Panc1 (cell line): ENCODE data around the gene UCN3. TPM values are rescaled to one million over a fixed set of nuclear protein-coding genes. Genes with fewer than 3 reads are reported as not detected.

ENCODE experiments used
- ATAC-seq: fragments of 200-7000 bp; cut with Tn5 transposase; 2 replicates; pipeline ENCODE4 v1.9.1; 2020; ENCODE audit warnings: mild to moderate bottlenecking, moderate library complexity
- BruUV-seq: library from RNA; stranded (reverse); fragments of 400-500 nt; replicated peaks from 2 replicates; lab custom pipeline; 2021; lab: Mats Ljungman, UMichigan
- CTCF ChIA-PET: fragments of 300-600 bp; sonication (Branson Sonifier 250); formaldehyde crosslinking; loops from one replicate; lab custom pipeline; 2022; ENCODE audit warnings: antibody characterized with exemption; lab: Charles Lee
- POLR2A ChIA-PET: fragments of 300-600 bp; sonication (Branson Sonifier 250); formaldehyde crosslinking; loops from one replicate; lab custom pipeline; 2022; ENCODE audit warnings: antibody characterized with exemption; lab: Charles Lee
- DNase-seq: peaks from one replicate; pipeline ENCODE4 v3.0.0-alpha.2; 2010; ENCODE audit warnings: low read depth, low spot score
- H3K27ac ChIP-seq: 2 replicates; pipeline ENCODE4 v1.5.1; 2011; ENCODE audit warnings: mild to moderate bottlenecking, low read length, inconsistent platforms
- H3K27me3 ChIP-seq: fragments of 200-500 bp; sonication (Bioruptor generic); 2 replicates; pipeline ENCODE4 v1.6.0; 2014; ENCODE audit warnings: low read length, inconsistent platforms; ENCODE audit not compliant: control insufficient read depth, insufficient read depth
- H3K36me3 ChIP-seq: fragments of 200-500 bp; sonication (Bioruptor generic); 2 replicates; pipeline ENCODE4 v1.5.1; 2014; ENCODE audit warnings: inconsistent platforms, mild to moderate bottlenecking, low read length, moderate library complexity; ENCODE audit not compliant: control insufficient read depth, insufficient read depth
- H3K4me1 ChIP-seq: 2 replicates; pipeline ENCODE4 v1.5.1; 2011; ENCODE audit warnings: inconsistent platforms, mild to moderate bottlenecking, low read length, moderate library complexity; ENCODE audit not compliant: control insufficient read depth, insufficient read depth
- H3K4me3 ChIP-seq, 2 experiments: 2 replicates each; pipeline ENCODE4 v1.5.1; 2011 to 2012; ENCODE audit warnings: low read depth in 2 of 2, low read length in 2 of 2, mild to moderate bottlenecking in 2 of 2, inconsistent platforms in 1 of 2, moderate library complexity in 1 of 2
- H3K9me3 ChIP-seq: fragments of 200-500 bp; sonication (Bioruptor generic); 2 replicates; pipeline ENCODE4 v1.5.1; 2014; ENCODE audit warnings: low read depth, mild to moderate bottlenecking, inconsistent platforms, low read length, moderate library complexity; ENCODE audit not compliant: control insufficient read depth, insufficient read depth
- CTCF ChIP-seq: fragments of 450-650 bp; IDR thresholded peaks from 2 replicates; pipeline ENCODE4 v1.5.1; 2017; ENCODE audit warnings: mild to moderate bottlenecking
- POLR2AphosphoS5 ChIP-seq: IDR thresholded peaks from 2 replicates; pipeline ENCODE4 v1.6.1; 2012; ENCODE audit warnings: mild to moderate bottlenecking, low read depth, low read length, moderate library complexity
- SIN3A ChIP-seq: IDR thresholded peaks from 2 replicates; pipeline ENCODE4 v1.6.1; 2012; ENCODE audit warnings: low read depth, mild to moderate bottlenecking, low read length, moderate library complexity, borderline replicate concordance; ENCODE audit not compliant: insufficient read depth
- TCF7L2 ChIP-seq: IDR thresholded peaks from 2 replicates; pipeline ENCODE4 v1.6.1; 2011; ENCODE audit warnings: mild to moderate bottlenecking, low read depth, low read length, inconsistent platforms
- in situ Hi-C: cut with HindIII; loops from 2 replicates; pipeline ENCODE4 v1.10.0; 2016; ENCODE audit warnings: low sequenced_read_pairs, low pct_unique_long_range_greater_than_20kb
- intact Hi-C: fragments of 100-400 bp; cut with micrococcal nuclease; formaldehyde crosslinking; loops from one replicate; pipeline ENCODE4 v1.10.0; 2022; ENCODE audit not compliant: unreplicated experiment
- total RNA-seq: library from RNA; stranded (reverse); gene quantifications from one replicate; pipeline ENCODE4 v1.2.1, GENCODE V29; 2021; ENCODE audit not compliant: unreplicated experiment
- TF ChIP-seq, protein P1 (sequence below), 2 experiments: IDR thresholded peaks; 2 replicates each; pipeline ENCODE4 v1.6.1; 2011 to 2012; ENCODE audit warnings: low read depth in 2 of 2, control low read depth in 1 of 2, low read length in 1 of 2, mild to moderate bottlenecking in 1 of 2, moderate library complexity in 1 of 2; ENCODE audit not compliant: insufficient read depth in 1 of 2

UCN3 gene
- total RNA-seq, 1 experiment from 2014 or later: not detected

DNA sequence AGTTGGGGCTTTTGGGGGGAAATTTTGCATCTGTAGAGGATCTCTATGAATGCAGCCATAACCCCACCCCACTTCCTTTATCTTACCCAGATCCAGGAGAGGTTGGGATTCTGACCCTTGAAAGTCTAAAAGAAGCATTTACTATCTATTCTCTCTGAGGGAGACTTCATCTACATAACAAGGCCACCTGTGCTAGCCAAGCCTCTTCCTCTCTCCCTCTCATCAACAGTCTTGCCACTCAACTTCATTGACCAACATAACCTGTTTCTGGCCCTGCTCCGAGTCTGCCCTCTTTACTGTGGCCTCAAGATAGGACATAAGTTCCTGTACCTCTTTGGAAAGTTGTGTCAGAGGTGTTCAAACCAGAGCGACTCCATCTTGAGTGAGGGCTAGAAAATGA, 20.5 kb downstream of the UCN3 start:
- intact Hi-C loops: no loop called here
- H3K4me3 ChIP-seq: no peak overlapping the region
- CTCF ChIA-PET: no interaction called here

GRCh38 chr10:5387169-5387568, 22.4 kb downstream of the UCN3 start:
- H3K9me3 ChIP-seq: peaks cover 15% of the 10 kb centered on the region; the same call in 1 of the 2 replicates
- H3K27ac ChIP-seq: no peak overlapping the region
- CTCF ChIA-PET: no interaction called here
- in situ Hi-C loops: no loop called here
- no peak for TF ChIP-seq TCF7L2
- no peak for TF ChIP-seq POLR2AphosphoS5
- TF ChIP-seq CTCF: no peak
- no peak for TF ChIP-seq SIN3A
- TF ChIP-seq, protein P1, sequence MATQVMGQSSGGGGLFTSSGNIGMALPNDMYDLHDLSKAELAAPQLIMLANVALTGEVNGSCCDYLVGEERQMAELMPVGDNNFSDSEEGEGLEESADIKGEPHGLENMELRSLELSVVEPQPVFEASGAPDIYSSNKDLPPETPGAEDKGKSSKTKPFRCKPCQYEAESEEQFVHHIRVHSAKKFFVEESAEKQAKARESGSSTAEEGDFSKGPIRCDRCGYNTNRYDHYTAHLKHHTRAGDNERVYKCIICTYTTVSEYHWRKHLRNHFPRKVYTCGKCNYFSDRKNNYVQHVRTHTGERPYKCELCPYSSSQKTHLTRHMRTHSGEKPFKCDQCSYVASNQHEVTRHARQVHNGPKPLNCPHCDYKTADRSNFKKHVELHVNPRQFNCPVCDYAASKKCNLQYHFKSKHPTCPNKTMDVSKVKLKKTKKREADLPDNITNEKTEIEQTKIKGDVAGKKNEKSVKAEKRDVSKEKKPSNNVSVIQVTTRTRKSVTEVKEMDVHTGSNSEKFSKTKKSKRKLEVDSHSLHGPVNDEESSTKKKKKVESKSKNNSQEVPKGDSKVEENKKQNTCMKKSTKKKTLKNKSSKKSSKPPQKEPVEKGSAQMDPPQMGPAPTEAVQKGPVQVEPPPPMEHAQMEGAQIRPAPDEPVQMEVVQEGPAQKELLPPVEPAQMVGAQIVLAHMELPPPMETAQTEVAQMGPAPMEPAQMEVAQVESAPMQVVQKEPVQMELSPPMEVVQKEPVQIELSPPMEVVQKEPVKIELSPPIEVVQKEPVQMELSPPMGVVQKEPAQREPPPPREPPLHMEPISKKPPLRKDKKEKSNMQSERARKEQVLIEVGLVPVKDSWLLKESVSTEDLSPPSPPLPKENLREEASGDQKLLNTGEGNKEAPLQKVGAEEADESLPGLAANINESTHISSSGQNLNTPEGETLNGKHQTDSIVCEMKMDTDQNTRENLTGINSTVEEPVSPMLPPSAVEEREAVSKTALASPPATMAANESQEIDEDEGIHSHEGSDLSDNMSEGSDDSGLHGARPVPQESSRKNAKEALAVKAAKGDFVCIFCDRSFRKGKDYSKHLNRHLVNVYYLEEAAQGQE (IDR thresholded peaks at IDR 0.05; ENCODE audit: insufficient read depth in 1 of 2, low read depth in 2 of 2, low read length in 1 of 2): no peak
- DNase-seq (no peak), ATAC-seq (no peak)
- intact Hi-C loops: no loop called here
- H3K27me3 ChIP-seq: no peaks in the 10 kb centered on the region
- no peaks in the 10 kb centered on the region for H3K4me1 ChIP-seq
- H3K36me3 ChIP-seq: no peaks in the 10 kb centered on the region
- BruUV-seq: no TSS peak
- H3K4me3 ChIP-seq: no peak overlapping the region
- POLR2A ChIA-PET: no interaction called here

More for the DNA sequence above, 20.5 kb downstream of the UCN3 start:
- Histone ChIP-seq H3K9me3 (peaks cover 4% of the 10 kb centered on the region; the same call in 1 of the 2 replicates), H3K36me3 (no peaks in the 10 kb centered on the region), H3K27ac (no peak overlapping the region), H3K27me3 (no peaks in the 10 kb centered on the region), H3K4me1 (no peaks in the 10 kb centered on the region)
- DNase-seq: no peak
- POLR2A ChIA-PET: no interaction called here
- no peak for TF ChIP-seq SIN3A
- TF ChIP-seq CTCF: no peak
- no peak for TF ChIP-seq TCF7L2
- TF ChIP-seq POLR2AphosphoS5: no peak
- no TSS peak for BruUV-seq
- in situ Hi-C loops: no loop called here
- no peak for ATAC-seq
